ENCODE data around the gene ATF6.

DNA sequence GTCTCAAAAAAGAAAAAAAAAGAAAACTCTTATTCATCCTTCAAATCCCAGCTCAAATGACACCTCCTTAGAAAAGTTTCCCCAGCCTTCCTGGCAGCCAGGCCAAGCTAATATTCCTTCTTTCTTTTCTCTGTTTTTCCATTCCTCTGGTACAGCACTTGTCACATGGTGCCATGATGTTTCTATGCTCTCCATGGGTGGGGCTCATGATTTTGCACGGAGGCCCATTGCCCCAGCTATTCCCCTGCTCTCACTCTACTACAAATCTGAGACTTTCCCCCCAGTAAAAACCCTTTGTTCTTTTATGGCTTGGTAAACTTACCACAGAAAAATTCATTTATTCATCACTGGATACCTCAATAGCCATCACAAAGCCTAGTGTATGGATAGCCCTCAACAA lies 231.0 kb downstream of the ATF6 start:
- TF ChIP-seq, protein P1, sequence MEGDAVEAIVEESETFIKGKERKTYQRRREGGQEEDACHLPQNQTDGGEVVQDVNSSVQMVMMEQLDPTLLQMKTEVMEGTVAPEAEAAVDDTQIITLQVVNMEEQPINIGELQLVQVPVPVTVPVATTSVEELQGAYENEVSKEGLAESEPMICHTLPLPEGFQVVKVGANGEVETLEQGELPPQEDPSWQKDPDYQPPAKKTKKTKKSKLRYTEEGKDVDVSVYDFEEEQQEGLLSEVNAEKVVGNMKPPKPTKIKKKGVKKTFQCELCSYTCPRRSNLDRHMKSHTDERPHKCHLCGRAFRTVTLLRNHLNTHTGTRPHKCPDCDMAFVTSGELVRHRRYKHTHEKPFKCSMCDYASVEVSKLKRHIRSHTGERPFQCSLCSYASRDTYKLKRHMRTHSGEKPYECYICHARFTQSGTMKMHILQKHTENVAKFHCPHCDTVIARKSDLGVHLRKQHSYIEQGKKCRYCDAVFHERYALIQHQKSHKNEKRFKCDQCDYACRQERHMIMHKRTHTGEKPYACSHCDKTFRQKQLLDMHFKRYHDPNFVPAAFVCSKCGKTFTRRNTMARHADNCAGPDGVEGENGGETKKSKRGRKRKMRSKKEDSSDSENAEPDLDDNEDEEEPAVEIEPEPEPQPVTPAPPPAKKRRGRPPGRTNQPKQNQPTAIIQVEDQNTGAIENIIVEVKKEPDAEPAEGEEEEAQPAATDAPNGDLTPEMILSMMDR (IDR thresholded peaks at IDR 0.05; ENCODE audit: low read depth, low read length, missing input control), result no peak
- TF ChIP-seq YY1 (IDR thresholded peaks at IDR 0.05) (no peak), JUND (IDR thresholded peaks at IDR 0.05) (no peak), RAD21 (IDR thresholded peaks at IDR 0.05) (no peak), HNF4G (IDR thresholded peaks at IDR 0.05) (no peak), TAF1 (conservative IDR thresholded peaks at IDR 0.05) (no peak), SP1 (IDR thresholded peaks at IDR 0.05) (no peak), GABPA (IDR thresholded peaks at IDR 0.05 in 1 of 2, conservative IDR thresholded peaks at IDR 0.05 in 1 of 2) (no peak), FOXA1 (IDR thresholded peaks at IDR 0.05) (no peak)
- TF ChIP-seq, protein P2, sequence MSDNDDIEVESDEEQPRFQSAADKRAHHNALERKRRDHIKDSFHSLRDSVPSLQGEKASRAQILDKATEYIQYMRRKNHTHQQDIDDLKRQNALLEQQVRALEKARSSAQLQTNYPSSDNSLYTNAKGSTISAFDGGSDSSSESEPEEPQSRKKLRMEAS (IDR thresholded peaks at IDR 0.05), result no peak
- TF ChIP-seq, protein P3, sequence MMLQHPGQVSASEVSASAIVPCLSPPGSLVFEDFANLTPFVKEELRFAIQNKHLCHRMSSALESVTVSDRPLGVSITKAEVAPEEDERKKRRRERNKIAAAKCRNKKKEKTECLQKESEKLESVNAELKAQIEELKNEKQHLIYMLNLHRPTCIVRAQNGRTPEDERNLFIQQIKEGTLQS (IDR thresholded peaks at IDR 0.05), result no peak
- TF ChIP-seq, protein P4, sequence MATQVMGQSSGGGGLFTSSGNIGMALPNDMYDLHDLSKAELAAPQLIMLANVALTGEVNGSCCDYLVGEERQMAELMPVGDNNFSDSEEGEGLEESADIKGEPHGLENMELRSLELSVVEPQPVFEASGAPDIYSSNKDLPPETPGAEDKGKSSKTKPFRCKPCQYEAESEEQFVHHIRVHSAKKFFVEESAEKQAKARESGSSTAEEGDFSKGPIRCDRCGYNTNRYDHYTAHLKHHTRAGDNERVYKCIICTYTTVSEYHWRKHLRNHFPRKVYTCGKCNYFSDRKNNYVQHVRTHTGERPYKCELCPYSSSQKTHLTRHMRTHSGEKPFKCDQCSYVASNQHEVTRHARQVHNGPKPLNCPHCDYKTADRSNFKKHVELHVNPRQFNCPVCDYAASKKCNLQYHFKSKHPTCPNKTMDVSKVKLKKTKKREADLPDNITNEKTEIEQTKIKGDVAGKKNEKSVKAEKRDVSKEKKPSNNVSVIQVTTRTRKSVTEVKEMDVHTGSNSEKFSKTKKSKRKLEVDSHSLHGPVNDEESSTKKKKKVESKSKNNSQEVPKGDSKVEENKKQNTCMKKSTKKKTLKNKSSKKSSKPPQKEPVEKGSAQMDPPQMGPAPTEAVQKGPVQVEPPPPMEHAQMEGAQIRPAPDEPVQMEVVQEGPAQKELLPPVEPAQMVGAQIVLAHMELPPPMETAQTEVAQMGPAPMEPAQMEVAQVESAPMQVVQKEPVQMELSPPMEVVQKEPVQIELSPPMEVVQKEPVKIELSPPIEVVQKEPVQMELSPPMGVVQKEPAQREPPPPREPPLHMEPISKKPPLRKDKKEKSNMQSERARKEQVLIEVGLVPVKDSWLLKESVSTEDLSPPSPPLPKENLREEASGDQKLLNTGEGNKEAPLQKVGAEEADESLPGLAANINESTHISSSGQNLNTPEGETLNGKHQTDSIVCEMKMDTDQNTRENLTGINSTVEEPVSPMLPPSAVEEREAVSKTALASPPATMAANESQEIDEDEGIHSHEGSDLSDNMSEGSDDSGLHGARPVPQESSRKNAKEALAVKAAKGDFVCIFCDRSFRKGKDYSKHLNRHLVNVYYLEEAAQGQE (IDR thresholded peaks at IDR 0.05), result no peak
- TF ChIP-seq, protein P5, sequence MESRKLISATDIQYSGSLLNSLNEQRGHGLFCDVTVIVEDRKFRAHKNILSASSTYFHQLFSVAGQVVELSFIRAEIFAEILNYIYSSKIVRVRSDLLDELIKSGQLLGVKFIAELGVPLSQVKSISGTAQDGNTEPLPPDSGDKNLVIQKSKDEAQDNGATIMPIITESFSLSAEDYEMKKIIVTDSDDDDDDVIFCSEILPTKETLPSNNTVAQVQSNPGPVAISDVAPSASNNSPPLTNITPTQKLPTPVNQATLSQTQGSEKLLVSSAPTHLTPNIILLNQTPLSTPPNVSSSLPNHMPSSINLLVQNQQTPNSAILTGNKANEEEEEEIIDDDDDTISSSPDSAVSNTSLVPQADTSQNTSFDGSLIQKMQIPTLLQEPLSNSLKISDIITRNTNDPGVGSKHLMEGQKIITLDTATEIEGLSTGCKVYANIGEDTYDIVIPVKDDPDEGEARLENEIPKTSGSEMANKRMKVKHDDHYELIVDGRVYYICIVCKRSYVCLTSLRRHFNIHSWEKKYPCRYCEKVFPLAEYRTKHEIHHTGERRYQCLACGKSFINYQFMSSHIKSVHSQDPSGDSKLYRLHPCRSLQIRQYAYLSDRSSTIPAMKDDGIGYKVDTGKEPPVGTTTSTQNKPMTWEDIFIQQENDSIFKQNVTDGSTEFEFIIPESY (IDR thresholded peaks at IDR 0.05), result no peak

All from liver (tissue), 3 donors.